Activated CD4-positive, alpha-beta T cell treated with anti-CD3 and anti-CD28 coated beads, Interleukin-2, Interleukin-6, amounts not matched to agents 100 ng/mL and 50 ng/mL, durations not matched to agents 16 hours and 8 hours (primary cell): ENCODE data around the gene LRRC2.
"Not testable (repeated sequence)": the region's sequence is repeated elsewhere in the genome, so short reads cannot be mapped to it uniquely, and the experiment has no call there.

Experiments
- DNase-seq: peaks from one replicate; pipeline ENCODE4 v3.0.0-alpha.2; 2020

Gene LRRC2, protein sequence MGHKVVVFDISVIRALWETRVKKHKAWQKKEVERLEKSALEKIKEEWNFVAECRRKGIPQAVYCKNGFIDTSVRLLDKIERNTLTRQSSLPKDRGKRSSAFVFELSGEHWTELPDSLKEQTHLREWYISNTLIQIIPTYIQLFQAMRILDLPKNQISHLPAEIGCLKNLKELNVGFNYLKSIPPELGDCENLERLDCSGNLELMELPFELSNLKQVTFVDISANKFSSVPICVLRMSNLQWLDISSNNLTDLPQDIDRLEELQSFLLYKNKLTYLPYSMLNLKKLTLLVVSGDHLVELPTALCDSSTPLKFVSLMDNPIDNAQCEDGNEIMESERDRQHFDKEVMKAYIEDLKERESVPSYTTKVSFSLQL

DNA sequence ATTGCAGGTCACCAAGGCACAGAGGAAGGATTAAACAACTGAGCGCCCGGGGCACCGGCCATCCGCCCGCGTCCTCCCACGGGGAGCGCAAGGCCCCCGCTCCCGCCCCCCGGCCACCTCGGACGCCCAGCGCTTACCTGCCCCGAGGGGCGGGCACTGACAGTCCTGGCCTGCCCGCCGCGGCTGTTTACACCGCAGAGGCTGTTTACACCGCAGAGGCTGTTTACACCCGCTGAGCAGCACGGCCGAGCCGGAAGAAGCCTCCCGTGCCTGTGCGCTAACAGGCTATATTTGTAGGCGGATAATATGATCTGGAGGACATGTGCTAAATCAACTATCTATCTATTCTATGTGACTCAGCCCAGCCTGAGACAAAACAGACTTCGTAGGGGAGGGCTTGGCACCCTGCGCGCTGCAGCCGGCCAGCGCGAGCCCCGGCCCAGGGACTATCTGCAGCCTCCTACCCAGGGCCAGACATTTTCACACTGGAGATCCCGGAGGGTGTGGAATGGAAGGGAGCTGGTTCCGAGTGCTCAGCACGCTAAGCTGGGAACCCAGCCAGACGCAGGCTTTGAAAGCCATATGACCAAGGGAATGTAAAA, at the start of gene LRRC2:
Gene LRRC2 (minus strand): TSS at position 263 of the 602 bp plus-strand sequence. CDS start 14,711 bp downstream, outside the sequence.
- peak; percentile 40 for DNase-seq

DNA sequence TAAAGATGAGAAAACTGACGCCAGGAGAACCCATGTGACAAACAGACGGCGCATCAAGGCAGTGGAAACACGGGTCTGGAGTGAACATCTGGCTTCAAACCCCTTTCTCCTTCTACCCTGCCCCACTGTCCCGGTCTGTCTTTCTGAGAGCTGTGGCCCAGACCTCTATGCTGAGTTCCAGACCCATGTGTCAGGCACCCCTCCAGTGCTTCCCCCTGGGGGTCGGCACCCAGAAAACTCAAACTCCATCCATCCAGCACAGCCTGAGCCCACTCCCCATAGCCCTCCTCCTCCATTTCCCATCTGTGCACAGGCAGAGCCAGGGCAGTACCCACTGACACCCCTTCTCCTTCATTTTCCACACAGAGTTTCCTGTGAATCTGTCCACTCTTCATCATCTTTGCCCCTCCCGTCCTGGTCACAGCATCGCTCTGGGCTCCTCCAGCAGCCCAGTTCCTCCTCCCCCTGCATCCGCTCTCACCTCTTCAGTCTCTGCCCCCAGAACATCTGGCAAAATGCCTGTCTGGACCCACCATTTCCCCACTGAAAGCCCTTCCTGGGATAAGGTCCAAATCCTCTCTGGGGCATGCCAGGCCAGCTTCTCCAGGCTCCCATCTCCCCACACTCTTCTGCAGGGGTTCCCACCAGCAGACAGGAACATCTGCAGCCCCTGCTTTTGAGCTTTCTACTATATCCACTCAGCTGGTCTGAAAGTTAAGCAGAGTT, 49.1 kb upstream of the LRRC2 start:
- DNase-seq = no peak

DNA sequence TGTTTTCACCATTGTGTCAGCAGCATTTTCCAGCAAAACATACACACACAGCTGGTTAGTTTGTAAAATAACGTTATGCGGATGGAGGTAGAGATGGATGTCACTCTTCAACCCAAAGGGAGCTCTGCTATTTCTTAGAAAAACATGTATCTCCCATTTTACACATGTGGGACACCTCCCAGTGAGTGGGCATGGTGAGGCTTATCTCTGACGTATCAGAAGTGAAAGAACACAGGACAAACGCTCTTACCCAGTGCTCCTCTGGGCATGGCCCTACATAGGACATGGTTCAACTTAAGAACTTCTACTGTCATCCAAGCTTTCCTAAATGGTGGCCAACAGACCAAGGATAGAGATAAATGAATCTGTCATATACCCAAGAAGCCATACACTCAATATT, 48.3 kb upstream of the LRRC2 start:
- DNase-seq = no peak

DNA sequence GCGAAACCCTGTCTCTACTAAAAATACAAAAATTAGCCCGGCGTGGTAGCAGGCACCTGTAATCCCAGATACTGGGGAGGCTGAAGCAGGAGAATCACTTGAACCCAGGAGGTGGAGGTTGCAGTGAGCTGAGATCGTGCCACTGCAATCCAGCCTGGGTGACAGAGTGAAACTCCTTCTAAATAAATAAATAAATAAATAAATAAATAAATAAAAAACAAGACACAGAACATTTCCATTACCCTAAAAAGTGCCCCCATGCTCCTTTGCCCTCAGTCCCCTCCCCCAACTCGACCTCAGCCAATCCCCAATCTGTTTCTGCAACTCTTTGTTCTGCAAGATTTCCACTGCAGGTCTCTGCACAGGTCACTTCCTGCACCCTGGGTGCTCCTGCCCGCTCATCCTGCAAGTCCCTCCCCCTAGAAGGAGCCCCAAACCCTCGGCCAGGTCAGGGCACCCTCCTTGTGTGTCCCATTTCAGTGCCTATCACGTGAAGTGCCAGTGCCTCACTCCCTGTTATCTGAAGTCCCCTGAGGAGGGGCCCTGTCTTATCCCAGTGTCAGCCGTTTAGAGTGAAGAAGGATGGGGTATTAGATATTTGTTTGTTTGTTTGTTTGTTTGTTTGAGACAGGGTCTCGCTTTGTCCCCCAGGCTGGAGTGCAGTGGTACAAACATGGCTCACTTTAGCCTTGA, 47.4 kb upstream of the LRRC2 start:
- no peak for DNase-seq

DNA sequence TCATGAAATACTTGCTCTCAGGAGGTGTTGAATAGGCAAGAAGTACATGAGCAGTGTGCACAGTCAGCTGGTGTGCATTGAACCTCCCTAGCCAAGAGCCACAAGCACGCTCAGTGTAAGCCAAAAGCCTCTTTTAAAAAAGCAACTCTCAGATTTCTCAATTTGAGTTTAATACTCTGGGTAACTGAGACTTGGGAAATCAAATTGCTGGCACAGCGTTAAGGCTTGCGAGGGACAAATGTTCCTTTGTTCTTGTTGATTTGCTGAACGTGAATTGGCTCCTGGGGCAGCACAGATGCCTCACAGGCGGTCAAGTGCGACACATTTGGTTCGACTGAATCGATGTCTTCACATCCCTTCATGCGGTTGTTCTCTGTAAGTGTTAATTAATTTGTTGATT, 46.2 kb upstream of the LRRC2 start, which contains the start of gene FAM240A:
Gene FAM240A (plus strand): TSS at position 202 of the 400 bp plus-strand sequence. CDS start 159 bp downstream, at position 361.
- no peak for DNase-seq

DNA sequence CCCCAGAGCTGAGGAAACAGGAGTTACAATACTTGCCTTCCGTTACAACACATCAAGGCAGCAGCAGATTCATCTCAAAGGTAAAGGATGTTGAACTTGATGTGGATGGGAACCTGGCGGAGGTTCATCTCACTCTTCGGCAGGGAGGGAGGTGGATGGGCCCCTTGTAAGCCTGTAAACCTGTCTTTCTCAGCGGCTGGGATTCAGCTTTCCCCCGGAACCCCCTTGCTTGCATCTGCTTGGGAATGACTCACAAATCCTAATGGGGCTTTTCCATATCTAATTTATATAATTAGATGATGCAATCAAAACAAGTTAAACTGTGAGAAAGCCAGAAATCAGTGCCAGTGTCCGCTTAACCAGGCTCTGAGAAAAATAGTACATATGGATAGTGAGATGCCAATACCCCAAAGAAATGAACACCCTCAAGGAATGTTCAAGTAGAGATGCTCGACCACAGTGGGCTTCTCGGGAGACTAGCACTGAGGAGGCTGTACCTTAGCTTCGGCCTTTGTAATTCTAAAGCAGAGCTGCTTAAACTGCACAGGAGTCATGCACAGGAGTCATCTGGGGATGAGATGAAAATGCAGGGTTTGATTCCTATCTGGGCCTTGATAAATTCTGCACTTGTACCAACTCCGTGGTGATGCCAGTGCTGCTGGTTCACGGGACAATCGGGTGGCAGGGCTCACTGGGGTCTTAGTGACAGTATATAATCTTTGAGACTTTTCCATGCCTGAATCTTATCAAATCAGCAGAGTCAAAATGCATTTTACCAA, 44.0 kb upstream of the LRRC2 start:
- DNase-seq = no peak

DNA sequence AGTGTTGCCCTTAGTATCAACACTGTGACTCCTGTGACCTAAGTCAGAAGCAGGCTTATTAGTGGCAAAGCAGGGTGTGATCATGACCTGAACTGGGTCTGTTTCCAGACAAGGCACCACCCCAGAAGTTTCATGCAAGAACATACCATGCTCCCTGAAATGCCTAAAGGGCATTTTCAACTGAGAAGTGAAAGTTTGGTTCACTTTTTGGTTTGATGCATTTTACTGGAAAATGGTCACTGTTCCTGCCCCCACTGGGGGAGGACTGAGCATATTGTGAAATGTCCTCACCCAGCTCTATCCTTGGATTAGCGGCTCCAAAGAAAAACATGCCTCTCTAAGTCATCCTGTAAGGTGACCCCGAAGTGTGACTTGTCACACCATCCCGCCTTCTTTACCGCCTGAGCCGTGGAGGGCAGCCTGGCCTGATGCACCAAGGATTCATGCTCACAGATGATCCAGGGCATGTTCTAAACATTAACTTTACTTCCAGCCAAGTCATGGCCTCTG, 43.2 kb upstream of the LRRC2 start:
- no peak for DNase-seq

DNA sequence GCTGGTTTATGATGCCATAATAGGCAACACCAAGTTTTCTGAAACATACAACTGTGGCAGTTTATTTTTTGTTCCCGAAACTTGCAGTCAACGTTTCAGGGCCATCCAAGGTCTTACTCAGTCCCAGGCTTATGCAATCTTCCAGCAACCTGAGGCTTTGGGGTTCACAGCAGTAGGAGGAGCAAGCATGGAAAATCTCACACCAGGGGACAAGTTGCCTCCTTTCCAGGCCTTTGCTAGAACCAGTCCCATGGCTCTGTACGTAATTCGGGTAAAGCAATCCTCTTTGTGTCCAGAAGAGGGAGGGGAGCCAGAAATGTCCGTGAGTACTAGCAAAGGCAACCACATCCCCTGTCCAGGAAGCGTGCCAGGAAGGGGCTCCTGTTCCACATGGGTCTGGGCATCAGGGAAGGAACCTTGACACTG, 41.5 kb upstream of the LRRC2 start:
- no peak for DNase-seq

DNA sequence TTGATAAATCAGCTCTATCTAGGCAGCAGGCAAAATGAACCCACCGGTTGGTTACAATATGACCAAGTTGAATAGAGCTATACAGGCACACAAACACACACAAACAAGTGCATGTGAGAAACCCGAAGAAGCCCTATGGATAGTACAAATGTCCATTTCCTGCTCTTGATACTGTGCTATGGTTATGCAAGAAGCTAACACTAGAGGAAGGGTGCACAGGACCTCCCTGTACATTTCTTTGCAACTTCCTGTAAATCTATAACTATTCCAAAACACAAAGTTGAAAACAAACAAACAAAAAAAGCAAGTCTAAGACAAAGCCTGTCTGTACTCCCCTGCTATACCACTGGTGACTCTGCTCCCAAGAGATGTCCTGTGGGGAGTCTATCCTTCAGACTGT, 38.0 kb upstream of the LRRC2 start:
- no peak for DNase-seq

DNA sequence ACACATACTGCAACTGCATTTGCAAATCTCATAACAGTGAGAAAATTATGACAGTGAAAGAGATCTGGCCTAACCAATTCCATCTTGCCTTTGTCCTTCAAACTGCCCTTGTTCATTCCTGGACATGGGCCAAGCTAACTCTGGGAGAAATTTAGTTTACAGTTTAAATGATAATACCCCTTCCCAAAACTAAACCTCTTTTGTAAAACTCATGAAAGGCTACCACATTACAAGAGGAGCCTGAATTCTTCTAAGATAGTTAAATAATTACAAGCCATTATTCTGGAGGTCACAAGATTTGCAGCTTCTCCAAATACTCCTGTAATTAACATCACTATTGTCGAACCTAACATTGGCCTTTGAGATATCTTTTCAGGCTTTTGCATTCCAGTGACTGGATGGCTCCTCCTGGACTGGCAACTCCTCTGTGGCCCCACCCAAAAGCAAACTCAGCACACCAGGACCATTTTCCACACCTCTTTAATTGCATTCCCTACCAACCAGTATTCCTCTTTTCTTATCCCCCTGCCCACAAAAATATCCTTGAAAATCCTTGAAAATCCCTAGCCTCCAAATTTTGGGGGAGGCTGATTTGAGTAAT, 37.4 kb upstream of the LRRC2 start:
- DNase-seq = no peak

DNA sequence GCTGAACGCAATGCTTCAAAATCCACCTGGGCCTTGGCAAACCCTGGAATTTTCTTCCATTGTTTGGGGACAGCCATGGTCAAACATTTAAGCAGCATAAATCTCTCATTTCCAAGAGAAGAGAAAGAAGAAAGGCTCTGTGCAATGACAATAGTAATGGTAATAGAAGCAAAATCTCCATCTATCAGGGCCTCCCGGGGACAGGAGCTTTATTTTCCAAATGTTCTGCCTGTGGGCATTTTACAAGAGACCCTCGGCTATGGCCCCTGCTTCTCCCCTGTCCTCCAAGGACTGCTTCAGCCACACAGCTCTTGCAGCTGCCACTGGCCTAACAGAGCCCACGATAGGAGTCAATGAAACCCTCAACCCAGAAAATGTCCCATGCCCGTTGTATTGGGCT, 33.5 kb upstream of the LRRC2 start:
- no peak for DNase-seq

DNA sequence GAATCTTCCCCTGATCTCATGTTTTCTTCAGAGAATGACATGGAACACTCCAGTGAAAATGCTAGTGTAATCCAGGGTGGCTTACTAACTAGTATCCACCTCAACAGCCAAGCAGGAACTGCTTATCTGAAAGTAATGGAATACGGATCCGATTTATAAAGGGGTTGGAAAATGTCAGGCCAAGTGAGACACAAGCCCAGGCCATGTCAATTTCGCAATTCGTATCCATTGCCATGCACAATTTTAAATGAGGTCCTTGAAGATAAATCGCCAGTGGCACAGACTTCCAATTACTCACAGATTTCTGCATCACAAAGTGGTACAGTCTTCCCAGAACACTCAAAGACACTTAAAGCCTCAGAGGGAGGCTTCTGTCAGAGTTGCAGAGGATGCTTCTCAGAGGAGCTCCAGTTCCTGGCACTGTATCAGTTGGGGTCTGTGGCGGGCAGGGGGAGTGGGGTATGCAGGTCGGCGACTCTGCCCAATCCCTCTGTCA, 29.8 kb upstream of the LRRC2 start:
- no peak for DNase-seq

DNA sequence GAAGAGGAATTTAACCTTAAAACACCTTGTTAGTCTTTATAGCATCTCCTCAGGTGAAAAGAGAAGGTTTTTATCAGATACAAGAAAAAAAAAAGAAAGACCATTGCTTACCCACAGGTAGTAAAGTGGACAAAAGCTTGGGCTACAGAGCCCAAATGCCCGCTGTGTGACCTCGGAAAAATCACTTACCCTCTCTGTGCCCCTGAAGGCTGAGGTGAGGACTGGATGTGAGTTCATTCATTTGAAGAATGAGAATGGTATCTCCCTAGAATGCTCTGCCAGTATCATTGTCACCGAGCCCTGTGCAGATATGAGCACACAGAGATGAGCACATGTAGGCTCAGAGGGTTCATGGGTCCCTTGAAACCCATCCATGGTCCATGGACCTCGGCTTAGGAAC, 28.6 kb upstream of the LRRC2 start:
- no peak for DNase-seq

DNA sequence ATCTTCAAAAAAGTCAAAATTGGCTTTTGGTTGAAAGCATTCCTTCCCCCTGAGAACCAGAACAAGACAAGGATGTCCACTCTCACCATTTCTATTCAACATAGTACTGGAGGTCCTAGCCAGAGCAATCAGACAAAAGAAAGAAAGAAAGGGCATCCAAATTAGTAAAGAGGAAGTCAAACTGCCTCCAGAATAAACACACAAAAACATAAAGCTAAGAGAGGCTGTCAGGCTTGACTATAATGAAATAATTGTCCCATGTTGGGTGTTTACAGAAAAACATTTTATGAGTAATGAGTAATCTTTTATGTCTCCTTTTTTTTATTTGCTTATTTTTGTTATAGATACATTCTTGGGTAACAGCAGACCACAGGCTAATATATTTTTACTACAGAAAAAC, 27.9 kb upstream of the LRRC2 start:
- no peak for DNase-seq

DNA sequence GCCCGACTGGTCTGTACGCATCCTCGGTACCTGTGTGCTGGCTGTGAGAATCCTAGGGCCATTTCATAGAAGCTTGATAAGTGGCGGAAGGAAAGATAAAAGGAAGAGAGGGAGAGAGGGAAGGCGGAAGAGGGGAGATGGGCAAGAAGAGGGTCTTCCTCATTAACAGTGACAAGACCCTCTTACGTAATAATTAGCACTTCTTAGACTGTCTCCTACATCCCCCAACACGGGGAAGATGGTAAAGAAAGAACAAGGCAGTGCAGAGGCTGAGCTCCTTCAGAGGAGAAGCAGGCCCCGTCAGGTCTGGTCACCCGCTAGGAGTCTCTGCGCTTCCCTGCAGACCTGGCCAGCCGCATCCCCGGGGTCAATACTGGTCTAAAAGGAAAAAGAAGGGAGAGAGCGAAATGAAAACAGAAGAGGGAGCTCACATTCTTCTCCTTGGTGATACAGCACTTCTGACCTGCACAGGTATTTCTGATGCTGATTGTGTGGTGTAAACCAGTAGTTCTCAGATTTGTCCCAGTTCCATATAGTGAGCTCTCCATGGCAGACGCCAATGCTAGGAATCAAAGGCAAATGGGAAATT, 27.3 kb upstream of the LRRC2 start:
- no peak for DNase-seq

DNA sequence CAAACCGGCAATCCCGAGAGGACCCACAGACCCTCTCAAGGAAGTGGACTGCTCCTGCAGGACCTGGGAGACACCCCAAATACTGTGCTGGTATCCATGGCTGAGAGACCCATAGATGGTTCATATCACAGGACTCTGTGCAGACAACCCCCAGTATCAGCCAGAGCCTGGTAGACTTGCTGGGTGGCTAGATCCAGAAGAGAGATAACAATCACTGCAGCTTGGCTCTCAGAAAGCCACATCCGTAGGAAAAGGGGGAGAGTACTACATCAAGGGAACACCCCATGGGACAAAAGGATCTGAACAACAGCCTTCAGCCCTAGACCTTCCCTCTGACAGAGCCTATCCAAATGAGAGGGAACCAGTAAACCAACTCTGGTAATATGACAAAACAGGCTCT, 21.2 kb upstream of the LRRC2 start:
- DNase-seq = not testable (repeated sequence)

DNA sequence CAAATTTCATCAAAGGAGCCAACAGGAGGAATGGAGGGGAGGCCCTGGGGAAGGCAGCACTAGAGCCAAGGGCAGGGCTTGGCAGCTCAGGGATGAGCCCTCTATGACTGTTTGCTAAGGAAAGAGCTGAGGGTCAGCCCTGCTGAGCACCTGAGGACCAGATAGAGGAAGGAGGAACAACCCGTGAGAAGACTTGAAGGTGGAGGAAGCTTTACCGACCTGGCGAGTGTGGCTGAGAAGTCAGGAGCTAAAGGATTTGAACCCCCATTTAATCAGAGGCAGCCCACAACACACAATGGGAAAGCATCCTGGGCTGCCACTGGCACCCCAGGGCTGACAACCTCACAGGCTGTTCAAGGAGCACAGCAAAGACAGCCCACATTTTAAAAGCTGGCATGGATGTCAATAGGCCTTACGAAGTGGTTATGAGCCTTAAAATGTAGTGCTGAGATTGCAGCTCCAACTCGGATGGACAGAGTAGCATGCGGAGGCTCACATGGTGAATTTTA, 20.7 kb upstream of the LRRC2 start:
- DNase-seq = no peak

DNA sequence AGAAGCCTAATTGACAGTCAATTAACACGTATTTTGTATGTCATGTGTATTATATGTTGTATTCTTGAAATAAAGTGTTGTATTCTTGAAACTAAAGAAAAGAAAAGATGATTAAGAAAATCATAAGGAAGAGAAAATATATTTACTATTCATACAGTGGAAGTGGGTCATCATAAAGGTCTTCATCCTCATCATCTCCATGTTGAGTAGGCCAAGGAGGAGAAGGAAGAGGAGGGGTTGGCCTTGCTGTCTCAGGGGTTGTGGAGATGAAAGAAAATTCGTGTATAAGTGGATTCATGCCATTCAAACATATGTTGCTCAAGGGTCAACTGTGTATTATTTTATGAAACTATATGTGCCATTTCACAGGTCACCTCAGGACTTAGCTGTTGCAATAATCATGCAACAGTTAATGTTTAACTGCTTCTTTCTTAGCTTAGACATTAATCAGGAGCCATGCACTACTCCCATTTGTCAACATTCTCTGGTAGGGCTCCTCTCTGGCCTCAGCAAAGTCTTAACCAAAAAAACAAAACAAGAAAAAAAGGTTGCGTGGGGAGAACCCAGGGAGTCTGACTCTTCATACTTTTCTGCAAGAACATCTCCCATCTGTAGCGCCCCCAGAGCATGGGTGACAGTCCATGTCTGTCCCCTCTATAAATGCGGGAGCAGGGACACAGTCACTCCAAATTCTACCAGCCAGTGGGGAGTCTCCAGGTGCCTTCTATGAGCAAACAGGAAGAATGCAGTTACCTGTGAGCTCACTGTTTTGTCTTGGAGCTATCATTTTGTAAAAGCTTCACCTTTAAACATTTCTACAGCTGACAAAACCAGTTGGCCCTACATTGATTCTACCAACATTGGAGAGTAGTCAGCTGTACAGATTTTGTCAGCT, 19.9 kb upstream of the LRRC2 start:
- no peak for DNase-seq

DNA sequence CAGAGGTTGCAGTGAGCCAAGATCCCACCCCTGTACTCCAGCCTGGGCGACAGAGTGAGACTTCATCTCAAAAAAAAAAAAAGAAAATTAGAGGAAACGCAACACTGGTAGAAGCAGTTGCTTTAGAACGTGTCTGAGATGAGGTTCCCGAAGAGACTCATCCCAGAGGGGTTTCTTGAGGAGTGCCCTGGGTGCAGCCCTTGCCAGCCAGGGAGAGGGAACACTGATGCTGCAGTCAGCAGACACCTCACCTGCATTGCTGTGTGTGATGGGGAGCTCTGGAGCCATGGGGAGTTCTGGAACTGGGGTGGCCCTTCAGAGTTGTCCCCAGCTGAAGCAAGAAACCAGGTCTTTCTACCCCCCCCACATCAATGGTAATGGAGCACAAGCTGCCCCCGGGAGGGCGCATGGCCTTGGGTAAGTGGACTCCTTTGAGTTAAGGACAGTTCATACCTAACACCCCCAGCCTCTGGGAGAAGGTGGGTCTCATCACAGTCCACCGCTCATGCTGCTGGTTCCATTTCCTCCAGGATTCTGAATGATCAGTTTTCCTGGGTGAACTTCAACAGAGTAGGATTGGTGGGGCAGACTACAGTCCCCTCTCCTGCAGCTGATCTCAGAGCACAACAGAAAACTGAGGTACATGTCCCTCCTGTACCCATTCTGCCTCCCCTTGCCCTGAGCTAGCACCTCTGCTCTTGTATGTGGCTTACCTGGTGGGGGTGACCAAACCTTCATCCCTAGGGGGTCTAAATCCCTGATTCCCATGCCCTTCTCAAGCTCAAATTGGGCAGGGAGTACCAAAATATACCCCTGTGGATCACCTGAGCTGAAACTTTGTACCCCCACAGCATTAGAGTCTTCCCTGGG, 18.7 kb upstream of the LRRC2 start:
- DNase-seq = no peak
